HFFc6 (cell line): ENCODE results near the gene MATCAP1. TPM values are rescaled to one million over a fixed set of nuclear protein-coding genes. Genes with fewer than 3 reads are reported as not detected.
A peak's percentile ranks its signal among the peaks of the same experiment; 100 is the strongest.

ENCODE experiments used
- DNase-seq: peaks from one replicate; pipeline ENCODE4 v3.0.0-alpha.2; 2018
- H3K27ac Mint-ChIP-seq: 2 replicates; pipeline ENCODE4 v1.8.0; 2020; ENCODE audit warnings: mild to moderate bottlenecking, mixed read lengths
- H3K27me3 Mint-ChIP-seq: 2 replicates; pipeline ENCODE4 v1.8.0; 2021; ENCODE audit warnings: mild to moderate bottlenecking, moderate library complexity, mixed read lengths; ENCODE audit not compliant: insufficient read depth
- H3K36me3 Mint-ChIP-seq: 2 replicates; pipeline ENCODE4 v1.8.0; 2021; ENCODE audit warnings: low read depth, mixed read lengths
- H3K4me1 Mint-ChIP-seq: 2 replicates; pipeline ENCODE4 v1.8.0; 2020; ENCODE audit warnings: low read depth, mixed read lengths
- H3K4me3 Mint-ChIP-seq: 2 replicates; pipeline ENCODE4 v1.8.0; 2020; ENCODE audit warnings: mild to moderate bottlenecking, moderate library complexity, mixed read lengths
- H3K9me3 Mint-ChIP-seq: 2 replicates; pipeline ENCODE4 v1.8.0; 2020; ENCODE audit warnings: mild to moderate bottlenecking, mixed read lengths
- CTCF ChIP-seq: fragments of 200-600 bp; sonication (generic); IDR thresholded peaks from 2 replicates; pipeline ENCODE4 v1.5.0; 2021; ENCODE audit warnings: antibody characterized with exemption, mild to moderate bottlenecking
- total RNA-seq, 6 experiments: library from RNA; stranded (reverse); fragmentation: NEBNext Ultra II Directional; extraction: Animal tissue kit (Norgen Biotek cat#: 25700); gene quantifications; 2 replicates in 1 of 6; 3 replicates in 5 of 6; pipeline ENCODE4 v1.2.3, GENCODE V29; 2021

MATCAP1 gene
- total RNA-seq, 6 experiments from 2014 or later, result 9.6 to 13.8 (median 11.6) TPM

GRCh38 chr16:67167588-67167987 is 16.2 kb downstream of the MATCAP1 start:
- no peak overlapping the region for H3K4me3 Mint-ChIP-seq
- TF ChIP-seq CTCF, result no peak
- H3K27me3 Mint-ChIP-seq, result 0 out of 2 replicates have a peak, but pooled peaks cover 10% of the 10 kb centered on the region
- H3K27ac Mint-ChIP-seq, result no peak overlapping the region
- no peaks in the 10 kb centered on the region for H3K9me3 Mint-ChIP-seq
- peaks cover 20% of the 10 kb centered on the region for H3K4me1 Mint-ChIP-seq
- DNase-seq, result no peak
- no peaks in the 10 kb centered on the region for H3K36me3 Mint-ChIP-seq

GRCh38 chr16:67166598-67167168 is 17.1 kb downstream of the MATCAP1 start:
- no peak for TF ChIP-seq CTCF
- no peaks in the 10 kb centered on the region for H3K36me3 Mint-ChIP-seq
- no peaks in the 10 kb centered on the region for H3K9me3 Mint-ChIP-seq
- H3K4me3 Mint-ChIP-seq, result no peak overlapping the region
- H3K27ac Mint-ChIP-seq, result no peak overlapping the region
- peaks cover 20% of the 10 kb centered on the region for H3K4me1 Mint-ChIP-seq
- H3K27me3 Mint-ChIP-seq, result 0 out of 2 replicates have a peak, but pooled peaks cover 10% of the 10 kb centered on the region
- DNase-seq, result no peak

GRCh38 chr16:67166110-67166547 is 17.6 kb downstream of the MATCAP1 start:
- H3K27me3 Mint-ChIP-seq, result peaks cover 10% of the 10 kb centered on the region; the same call in 1 of the 2 replicates
- TF ChIP-seq CTCF, result no peak
- DNase-seq, result no peak
- no peaks in the 10 kb centered on the region for H3K36me3 Mint-ChIP-seq
- H3K4me1 Mint-ChIP-seq, result peaks cover 17% of the 10 kb centered on the region
- no peaks in the 10 kb centered on the region for H3K9me3 Mint-ChIP-seq
- H3K27ac Mint-ChIP-seq, result no peak overlapping the region
- no peak overlapping the region for H3K4me3 Mint-ChIP-seq

- DNase-seq, result no peak
- H3K4me3 Mint-ChIP-seq, result no peak overlapping the region
- no peak overlapping the region for H3K27ac Mint-ChIP-seq
- peaks cover 10% of the 10 kb centered on the region; the same call in 1 of the 2 replicates for H3K27me3 Mint-ChIP-seq
- no peaks in the 10 kb centered on the region for H3K36me3 Mint-ChIP-seq
- H3K4me1 Mint-ChIP-seq, result peaks cover 12% of the 10 kb centered on the region
- no peak for TF ChIP-seq CTCF
- H3K9me3 Mint-ChIP-seq, result no peaks in the 10 kb centered on the region
Measured at GRCh38 chr16:67165121-67166078, 18.4 kb downstream of the MATCAP1 start.

- peaks cover 6% of the 10 kb centered on the region for H3K4me1 Mint-ChIP-seq
- peaks cover 12% of the 10 kb centered on the region; the same call in 1 of the 2 replicates for H3K27me3 Mint-ChIP-seq
- DNase-seq, result no peak
- no peaks in the 10 kb centered on the region for H3K9me3 Mint-ChIP-seq
- no peaks in the 10 kb centered on the region for H3K36me3 Mint-ChIP-seq
- H3K4me3 Mint-ChIP-seq, result peak within 1 kb of the TSS; percentile 45
- no peak within 1 kb of the TSS for H3K27ac Mint-ChIP-seq
- no peak for TF ChIP-seq CTCF
Measured at GRCh38 chr16:67164599-67165061, 19.1 kb downstream of the MATCAP1 start, which contains the start of gene HSF4. Gene HSF4, plus strand, starts transcription at chr16:67164745. Its CDS starts 67 bp downstream, at chr16:67164812.
